Keratinocyte (primary cell): ENCODE data around the gene NR6A1.

Experiments used
- EZH2 ChIP-seq: IDR thresholded peaks from one replicate; pipeline ENCODE4 v1.6.1; 2012; ENCODE audit warnings: inconsistent platforms, mild to moderate bottlenecking, low read length, moderate library complexity
- TF ChIP-seq, protein P1 (sequence below), 3 experiments: IDR thresholded peaks in 1 of 3; conservative IDR thresholded peaks in 1 of 3; optimal IDR thresholded peaks in 1 of 3; 2 replicates in 2 of 3; 3 replicates in 1 of 3; pipeline versions ENCODE3 to v1.5.1; 2011; ENCODE audit warnings: low read length in 3 of 3, mild to moderate bottlenecking in 3 of 3, moderate library complexity in 2 of 3, control low read depth in 1 of 3, inconsistent platforms in 1 of 3; ENCODE audit not compliant: insufficient read depth in 2 of 3; ENCODE audit errors: extremely low read depth in 1 of 3

DNA sequence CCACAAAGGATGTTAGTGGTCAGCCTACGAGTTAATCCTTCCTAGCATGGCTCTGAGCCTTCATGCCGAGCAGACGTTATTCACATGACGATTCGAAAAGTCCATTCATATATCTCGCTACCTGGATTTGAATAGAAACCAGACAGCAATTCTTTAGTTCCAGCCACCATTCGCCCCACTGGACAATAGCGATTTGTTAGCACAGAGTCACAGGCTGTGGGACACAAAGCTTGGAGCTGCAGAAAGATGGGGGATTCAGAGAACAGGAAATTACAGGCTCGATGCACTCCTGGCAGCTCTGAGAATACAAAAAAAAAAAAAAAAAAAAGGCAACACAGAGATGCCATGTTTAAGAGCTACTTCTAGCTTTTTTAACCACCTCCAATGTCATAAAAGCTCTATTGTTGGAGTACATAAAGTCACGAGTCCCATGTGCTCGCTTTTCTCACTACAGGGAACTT, 110.7 kb downstream of the NR6A1 start:
- TF ChIP-seq EZH2, result no peak
- TF ChIP-seq, protein P1, sequence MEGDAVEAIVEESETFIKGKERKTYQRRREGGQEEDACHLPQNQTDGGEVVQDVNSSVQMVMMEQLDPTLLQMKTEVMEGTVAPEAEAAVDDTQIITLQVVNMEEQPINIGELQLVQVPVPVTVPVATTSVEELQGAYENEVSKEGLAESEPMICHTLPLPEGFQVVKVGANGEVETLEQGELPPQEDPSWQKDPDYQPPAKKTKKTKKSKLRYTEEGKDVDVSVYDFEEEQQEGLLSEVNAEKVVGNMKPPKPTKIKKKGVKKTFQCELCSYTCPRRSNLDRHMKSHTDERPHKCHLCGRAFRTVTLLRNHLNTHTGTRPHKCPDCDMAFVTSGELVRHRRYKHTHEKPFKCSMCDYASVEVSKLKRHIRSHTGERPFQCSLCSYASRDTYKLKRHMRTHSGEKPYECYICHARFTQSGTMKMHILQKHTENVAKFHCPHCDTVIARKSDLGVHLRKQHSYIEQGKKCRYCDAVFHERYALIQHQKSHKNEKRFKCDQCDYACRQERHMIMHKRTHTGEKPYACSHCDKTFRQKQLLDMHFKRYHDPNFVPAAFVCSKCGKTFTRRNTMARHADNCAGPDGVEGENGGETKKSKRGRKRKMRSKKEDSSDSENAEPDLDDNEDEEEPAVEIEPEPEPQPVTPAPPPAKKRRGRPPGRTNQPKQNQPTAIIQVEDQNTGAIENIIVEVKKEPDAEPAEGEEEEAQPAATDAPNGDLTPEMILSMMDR (optimal IDR thresholded peaks at IDR 0.05 in 1 of 3, IDR thresholded peaks at IDR 0.05 in 1 of 3, conservative IDR thresholded peaks at IDR 0.05 in 1 of 3; ENCODE audit: extremely low read depth in 1 of 3, insufficient read depth in 2 of 3, low read length in 3 of 3), result no peak
